ENCODE data around the gene HLA-DMB.

Gene HLA-DMB

GRCh38 chr6:32971581-32972352, 30.9 kb upstream of the HLA-DMB start:
- DNase-seq (ENCODE audit: low spot score): peak; percentile 97

DNA sequence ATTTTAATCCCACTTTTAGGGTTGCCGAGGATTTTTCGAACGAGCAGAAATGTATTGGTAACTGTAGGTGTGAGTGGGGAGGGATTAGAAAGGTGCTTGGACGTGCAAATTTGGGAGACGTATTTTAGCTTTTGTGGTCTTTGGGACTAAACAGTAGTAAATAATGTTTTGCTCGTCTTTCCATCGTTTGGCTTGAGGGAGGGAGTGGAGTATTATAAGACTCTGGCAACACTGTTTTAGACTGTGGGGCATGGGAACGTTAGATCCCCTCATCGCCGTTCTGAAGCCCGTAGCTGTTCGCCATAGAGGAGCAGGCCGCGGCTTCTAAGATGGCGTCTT, 30.4 kb upstream of the HLA-DMB start:
- no peak for DNase-seq (ENCODE audit: low spot score)

DNA sequence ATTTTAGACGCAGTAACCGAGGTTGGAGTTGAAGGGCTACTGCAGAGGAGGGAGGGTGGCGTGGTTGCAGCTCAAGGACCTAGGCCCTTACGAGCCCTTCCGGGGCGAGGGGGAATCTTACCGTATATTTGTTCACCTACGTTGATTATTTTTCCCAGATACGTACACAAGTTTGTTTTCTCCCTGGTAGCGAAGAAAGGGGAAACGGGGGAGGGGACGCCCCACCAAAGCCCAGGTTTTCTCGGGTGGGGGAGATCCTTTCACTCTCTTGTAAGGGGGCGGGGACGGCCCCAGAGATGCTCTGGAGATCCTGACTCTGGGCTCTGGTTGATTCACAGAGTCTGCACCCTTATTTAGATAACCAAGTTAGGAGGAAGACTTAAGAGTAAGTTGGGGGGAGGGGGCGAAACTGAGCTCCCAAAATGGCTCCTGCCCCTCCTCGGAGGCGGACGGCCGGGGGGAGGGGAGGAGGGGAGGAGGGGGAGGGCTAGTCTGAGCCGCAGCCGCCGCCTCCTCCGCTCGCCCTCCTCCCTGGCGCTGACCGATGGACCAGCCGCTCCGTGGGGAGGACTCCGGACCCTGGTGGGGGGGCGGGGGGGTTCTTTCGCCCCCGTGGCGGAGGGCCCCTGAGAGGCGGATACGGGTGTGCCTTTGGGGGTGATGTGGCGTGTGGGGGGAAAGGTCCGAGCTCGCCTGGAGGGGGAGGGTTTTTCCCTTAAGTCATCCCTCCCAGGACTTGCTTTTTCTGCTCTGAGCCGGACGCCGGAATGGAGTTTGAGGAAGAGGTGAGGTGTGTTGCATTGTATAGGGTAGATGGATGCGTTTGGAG, 29.8 kb upstream of the HLA-DMB start:
- peak; percentile 90 for DNase-seq (ENCODE audit: low spot score)

- DNase-seq (ENCODE audit: low spot score): peak; percentile 80
Observed at GRCh38 chr6:32969685-32970412, 29.0 kb upstream of the HLA-DMB start.

- DNase-seq (ENCODE audit: low spot score): peak; percentile 62
Observed at GRCh38 chr6:32968867-32969684, 28.2 kb upstream of the HLA-DMB start.

DNA sequence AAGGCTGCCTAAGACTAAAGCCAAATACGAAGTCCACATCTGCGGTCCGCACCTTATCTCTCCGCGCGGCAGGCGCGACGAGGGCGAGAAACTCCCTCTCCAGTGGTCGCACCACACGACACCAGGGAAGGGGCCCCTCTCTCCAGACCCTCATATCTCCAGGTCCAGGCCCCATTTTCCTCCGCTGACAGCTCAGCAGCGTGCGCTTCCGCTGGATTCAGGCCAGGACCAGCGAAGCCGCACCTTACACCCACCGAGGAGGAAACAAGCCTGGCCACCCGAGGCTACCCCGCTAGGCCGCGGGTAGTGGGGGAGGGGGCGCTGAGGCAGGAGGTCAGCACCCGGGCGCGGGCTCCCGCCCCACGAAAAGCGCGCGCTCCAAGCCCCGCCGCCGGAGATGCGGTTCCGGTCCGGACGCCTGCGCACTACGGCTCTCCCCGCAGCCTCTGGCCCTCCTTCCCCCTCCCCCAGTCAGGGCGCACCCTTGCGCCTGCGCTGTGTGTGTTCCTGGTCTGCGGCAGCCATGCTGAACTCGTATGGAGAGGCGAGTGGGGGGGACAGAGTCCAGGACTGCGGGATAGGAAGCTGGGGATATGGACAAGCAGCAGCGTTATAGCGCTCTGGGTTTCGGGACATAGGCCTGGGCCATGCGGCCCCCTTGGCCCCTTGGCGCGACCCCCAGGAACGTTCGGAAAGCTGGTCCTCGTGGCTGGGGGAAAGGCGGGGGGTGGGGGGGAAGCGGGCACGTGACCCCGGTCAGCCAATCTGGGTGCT, 27.5 kb upstream of the HLA-DMB start, which contains the start of gene BRD2:
BRD2 (plus strand) TSS at position 502 of the 774 bp plus-strand sequence. CDS start 4,305 bp downstream, outside the sequence.
- peak; percentile 96 for DNase-seq (ENCODE audit: low spot score)

DNA sequence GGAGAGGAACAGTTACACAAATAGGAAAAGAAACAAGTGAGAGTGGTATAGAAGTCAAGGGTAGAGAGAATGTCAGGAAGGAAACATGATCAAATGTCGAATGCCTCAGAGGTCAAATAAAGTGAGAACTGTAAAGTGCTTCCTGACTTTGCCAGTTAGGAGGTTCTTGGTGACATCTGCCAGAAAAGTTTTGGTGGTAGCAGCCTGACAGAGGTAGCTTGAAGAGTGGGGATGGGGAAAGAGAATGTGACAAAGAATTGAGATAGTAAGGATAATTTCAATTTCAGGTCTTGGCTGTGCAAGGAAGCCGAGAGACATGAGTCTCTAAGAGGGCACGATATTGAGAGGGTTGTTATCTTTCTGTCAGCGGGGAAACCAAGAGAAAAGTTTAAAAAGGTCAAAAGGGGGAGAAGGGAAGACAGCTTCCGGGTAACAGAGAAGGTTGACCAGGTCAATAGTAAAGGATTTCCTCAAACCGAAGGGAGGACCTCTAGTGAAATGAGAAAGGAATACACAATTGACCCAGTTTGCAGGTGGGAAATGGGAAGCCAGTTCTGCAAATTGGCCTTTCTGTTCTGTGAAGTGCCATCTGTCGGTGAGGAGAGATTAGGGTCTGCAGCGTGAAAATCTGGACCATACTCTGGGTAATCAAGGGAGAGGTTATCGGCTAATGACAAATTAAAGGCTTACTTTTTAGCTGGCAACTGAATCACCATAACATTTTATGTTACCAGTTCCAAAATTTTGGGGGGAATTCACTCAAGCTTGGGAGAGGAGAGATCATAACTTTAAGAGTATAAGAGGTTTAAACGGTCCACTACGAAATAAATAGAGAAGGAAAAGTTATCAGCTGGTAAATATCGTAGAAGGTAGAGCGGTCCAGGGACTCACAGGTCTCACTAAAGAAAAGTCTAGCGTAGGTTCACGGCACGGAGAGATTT, 26.6 kb upstream of the HLA-DMB start:
- DNase-seq (ENCODE audit: low spot score): no peak

DNA sequence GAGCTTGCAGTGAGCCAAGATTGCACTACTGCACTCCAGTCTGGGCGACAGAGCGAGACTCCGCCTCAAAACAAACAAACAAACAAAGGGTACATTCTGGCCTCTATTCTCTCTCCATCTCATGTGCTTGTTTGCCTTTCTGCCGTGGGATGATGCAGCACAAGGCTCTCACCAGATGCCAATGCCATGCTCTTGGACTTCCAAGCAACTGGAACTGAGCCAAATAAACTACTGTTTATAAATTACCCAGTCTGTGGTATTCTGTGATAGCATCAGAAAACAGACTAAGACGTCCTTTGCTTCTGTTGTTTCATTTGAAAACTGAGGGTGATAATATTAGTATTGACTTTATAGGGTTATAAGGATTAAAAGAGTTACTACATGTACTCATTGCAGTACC, 23.9 kb upstream of the HLA-DMB start:
- DNase-seq (ENCODE audit: low spot score): no peak

GRCh38 chr6:32963866-32964265, 23.0 kb upstream of the HLA-DMB start:
- no peak for DNase-seq (ENCODE audit: low spot score)

GRCh38 chr6:32962213-32962826, 21.5 kb upstream of the HLA-DMB start:
- no peak for DNase-seq (ENCODE audit: low spot score)

DNA sequence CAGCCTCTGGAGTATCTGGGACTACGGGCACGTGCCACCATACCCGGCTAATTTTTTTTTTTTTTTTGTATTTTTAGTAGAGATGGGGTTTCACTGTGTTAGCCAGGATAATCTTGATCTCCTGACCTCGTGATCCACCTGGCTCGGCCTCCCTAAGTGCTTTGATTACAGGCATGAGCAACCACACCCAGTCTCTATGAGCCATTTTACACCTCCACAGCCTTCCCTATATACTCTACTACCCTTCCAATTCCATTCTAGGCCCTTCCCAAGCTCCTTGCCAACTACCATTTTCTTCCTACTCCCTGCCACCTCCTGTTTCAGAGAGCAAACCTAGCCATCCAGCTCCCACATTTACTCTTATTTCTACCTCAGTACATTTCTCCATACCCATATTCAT, 19.7 kb upstream of the HLA-DMB start:
- DNase-seq (ENCODE audit: low spot score): no peak

- DNase-seq (ENCODE audit: low spot score): no peak
Observed at GRCh38 chr6:32956176-32956575, 15.3 kb upstream of the HLA-DMB start.

DNA sequence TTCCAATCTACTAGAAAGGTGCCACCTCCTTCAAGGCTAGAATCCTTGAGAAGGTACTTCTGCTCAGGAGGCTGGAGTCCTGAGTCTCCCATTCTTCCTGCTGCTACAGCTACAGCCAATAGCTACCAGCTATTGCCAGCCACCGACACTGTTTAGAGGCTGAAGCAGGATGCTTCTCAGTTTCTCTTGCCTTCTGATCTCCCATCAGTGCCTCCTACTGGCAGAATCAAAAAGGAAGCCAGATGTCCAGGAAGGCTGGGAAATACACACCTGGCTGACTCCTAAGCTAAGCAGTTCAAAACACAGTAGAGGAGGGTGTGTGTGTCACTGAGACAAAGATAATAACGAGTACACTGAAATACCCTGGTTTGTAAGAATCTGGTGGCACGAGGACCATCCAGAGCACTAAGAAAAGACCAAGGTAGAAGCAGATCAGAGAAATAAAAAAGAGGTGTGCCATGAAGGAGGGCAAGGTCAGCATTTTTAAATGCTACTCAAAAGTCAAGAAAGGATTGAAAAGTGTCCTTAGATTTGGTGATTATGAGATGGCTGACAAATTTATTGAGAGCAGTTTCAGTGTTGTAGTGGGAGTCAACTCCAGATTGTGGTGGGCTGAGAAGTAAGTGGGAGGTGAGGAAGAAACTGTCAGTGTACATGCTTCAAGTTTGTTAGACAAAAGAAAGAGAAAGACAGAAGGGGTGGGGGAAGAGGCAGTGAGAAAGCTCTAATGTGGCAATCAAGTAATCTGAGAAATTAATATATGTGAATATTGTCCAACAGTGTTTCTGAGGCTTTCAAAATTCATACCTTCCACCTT, 14.4 kb upstream of the HLA-DMB start:
- DNase-seq (ENCODE audit: low spot score): no peak

GRCh38 chr6:32954267-32954666, 13.4 kb upstream of the HLA-DMB start:
- DNase-seq (ENCODE audit: low spot score): no peak

GRCh38 chr6:32953775-32954174, 12.9 kb upstream of the HLA-DMB start:
- DNase-seq (ENCODE audit: low spot score): no peak

DNA sequence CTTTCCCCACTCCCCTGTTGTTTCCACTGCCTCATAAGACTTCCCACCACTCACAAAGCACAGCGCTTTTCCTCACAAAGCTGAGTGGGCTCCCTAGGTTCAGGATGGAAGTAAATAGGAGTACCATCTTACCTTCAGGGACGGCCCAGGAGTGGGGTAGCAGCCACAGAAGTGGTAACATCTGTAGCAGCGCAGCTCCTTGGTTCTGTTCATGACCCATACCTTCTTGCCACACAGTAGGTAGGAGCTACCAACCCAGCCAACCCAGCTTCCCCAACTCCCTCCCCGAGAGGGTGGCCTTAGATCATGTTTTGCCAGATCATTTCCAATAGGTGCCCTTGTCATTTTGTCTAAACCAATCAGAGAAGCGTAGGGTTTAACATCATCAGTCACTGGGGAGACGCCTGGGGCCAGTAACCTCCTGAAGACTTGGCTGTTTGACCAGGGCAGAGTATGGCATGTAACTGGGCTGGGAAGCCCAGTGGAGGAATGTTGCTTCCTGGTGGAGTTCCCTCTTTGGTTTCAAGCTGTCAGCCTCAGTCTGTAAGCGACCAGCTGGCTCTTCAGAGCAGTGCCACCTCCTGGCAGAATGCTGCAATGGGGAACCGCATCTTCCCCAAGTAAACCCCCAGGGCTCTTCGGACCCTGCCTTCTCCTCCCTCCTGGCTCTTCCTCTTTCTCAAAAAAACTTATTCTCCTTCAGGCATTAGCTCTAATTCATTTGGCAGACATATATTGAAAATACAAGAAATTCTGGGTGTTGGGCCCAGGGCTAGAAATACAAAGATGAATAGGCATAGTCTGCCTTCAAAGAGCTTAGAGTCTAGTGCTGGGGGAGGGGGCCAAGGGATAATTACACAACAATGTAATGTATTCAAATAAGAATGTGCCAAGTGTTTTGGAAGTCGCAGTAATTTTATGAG, 12.2 kb upstream of the HLA-DMB start, which contains the start of gene HLA-DMA:
HLA-DMA (minus strand) TSS at position 281 of the 923 bp plus-strand sequence; CDS start at position 220, 61 bp downstream.
- peak; percentile 93 for DNase-seq (ENCODE audit: low spot score)

DNA sequence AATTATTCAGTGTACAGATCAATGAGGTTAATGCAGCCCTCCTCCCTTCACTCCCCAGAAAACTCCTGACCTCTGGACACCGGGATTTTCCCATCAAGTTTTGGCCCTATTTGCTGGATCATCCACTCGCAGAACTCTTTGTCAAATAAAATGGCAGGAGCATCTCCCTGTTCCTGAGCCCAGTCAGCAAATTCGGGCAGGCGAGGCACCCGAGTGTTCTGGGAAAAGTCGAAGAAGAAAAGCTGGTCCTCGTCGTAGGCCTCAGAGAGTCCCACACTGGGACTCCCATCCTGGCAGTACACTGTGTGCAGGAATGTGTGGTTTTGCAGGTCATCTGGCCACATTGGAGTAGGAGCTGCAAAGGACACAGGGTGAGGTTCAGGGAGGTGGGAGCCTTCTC, 9.6 kb upstream of the HLA-DMB start:
- DNase-seq (ENCODE audit: low spot score): no peak
